Endodermal cell (in vitro differentiated cells): ENCODE data around the gene HAUS8. TPM values are rescaled to one million over a fixed set of nuclear protein-coding genes. Genes with fewer than 3 reads are reported as not detected.
A peak's percentile ranks its signal among the peaks of the same experiment; 100 is the strongest.

Experiments
- DNase-seq: peaks from one replicate; pipeline ENCODE4 v3.0.0-alpha.2; 2017
- H3K27ac ChIP-seq: 2 replicates; pipeline ENCODE4 v1.5.1; 2013; ENCODE audit warnings: mild to moderate bottlenecking, low read depth, low read length, moderate library complexity
- H3K27me3 ChIP-seq: 2 replicates; pipeline ENCODE4 v1.6.1; 2013; ENCODE audit warnings: mild to moderate bottlenecking, low read length, moderate library complexity; ENCODE audit not compliant: insufficient read depth, control insufficient read depth, poor library complexity, severe bottlenecking
- H3K36me3 ChIP-seq: 2 replicates; pipeline ENCODE4 v1.7.0; 2013; ENCODE audit warnings: mild to moderate bottlenecking, low read length, moderate library complexity; ENCODE audit not compliant: control insufficient read depth, insufficient read depth
- H3K4me1 ChIP-seq: one replicate; pipeline ENCODE4 v1.7.0; 2013; ENCODE audit warnings: low read length; ENCODE audit not compliant: control insufficient read depth, insufficient read depth
- H3K4me3 ChIP-seq: 2 replicates; pipeline ENCODE4 v1.5.1; 2013; ENCODE audit warnings: mild to moderate bottlenecking, low read length, moderate library complexity
- H3K9ac ChIP-seq: 2 replicates; pipeline ENCODE4 v1.6.1; 2013; ENCODE audit warnings: mild to moderate bottlenecking, low read length, moderate library complexity; ENCODE audit not compliant: poor library complexity, severe bottlenecking; ENCODE audit errors: extremely low read depth
- H3K9me3 ChIP-seq: 2 replicates; pipeline ENCODE4 v1.6.1; 2013; ENCODE audit warnings: mild to moderate bottlenecking, low read length, moderate library complexity; ENCODE audit not compliant: control insufficient read depth
- H3K27ac Mint-ChIP-seq: 2 replicates; pipeline ENCODE4 v1.8.0; 2020; ENCODE audit warnings: mixed read lengths
- H3K27me3 Mint-ChIP-seq: 2 replicates; pipeline ENCODE4 v1.8.0; 2021; ENCODE audit warnings: mild to moderate bottlenecking, mixed read lengths; ENCODE audit not compliant: insufficient read depth
- H3K36me3 Mint-ChIP-seq: 2 replicates; pipeline ENCODE4 v1.8.0; 2020; ENCODE audit warnings: low read depth, mixed read lengths
- H3K4me1 Mint-ChIP-seq: 2 replicates; pipeline ENCODE4 v1.8.0; 2020; ENCODE audit warnings: mixed read lengths
- H3K4me3 Mint-ChIP-seq: 2 replicates; pipeline ENCODE4 v1.8.0; 2020; ENCODE audit warnings: mild to moderate bottlenecking, moderate library complexity, mixed read lengths
- H3K9me3 Mint-ChIP-seq: 2 replicates; pipeline ENCODE4 v1.8.0; 2020; ENCODE audit warnings: mild to moderate bottlenecking, mixed read lengths
- CTCF ChIP-seq: fragments of 200-600 bp; sonication (generic); conservative IDR thresholded peaks from 2 replicates; pipeline ENCODE4 v1.5.0; 2021; ENCODE audit warnings: antibody characterized with exemption, mild to moderate bottlenecking
- WGBS, 2 experiments: methylation state at CpG; one replicate each; pipeline versions ENCODE4 v1.1.5 to v1.1.7; 2013; ENCODE audit warnings: missing lambda C conversion rate in 2 of 2, mixed read lengths in 1 of 2; ENCODE audit not compliant: insufficient coverage in 1 of 2, insufficient read length in 1 of 2; 5-methylcytosine and 5-hydroxymethylcytosine counted together
- long read RNA-seq, 4 experiments: library from polyadenylated mRNA in 2 of 4; library from RNA in 1 of 4; library from capped mRNA in 1 of 4; stranded (forward) in 3 of 4; unstranded in 1 of 4; transcript quantifications; one replicate each; pipeline ENCODE4 v2.0.0, GENCODE V29; 2020 to 2021; ENCODE audit warnings: inconsistent platforms in 1 of 4
- polyA plus RNA-seq, 2 experiments: library from polyadenylated mRNA; stranded (reverse); fragments of 50-300 nt; gene quantifications; one replicate each; pipeline ENCODE4 v1.2.3, GENCODE V29; 2013
- total RNA-seq, 2 donors: library from RNA; stranded (reverse); fragmentation: NEBNext Ultra II Directional in 1 of 2; extraction: Animal tissue kit (Norgen Biotek cat#: 25700) in 1 of 2; gene quantifications; 2 replicates in 1 of 2; 3 replicates in 1 of 2; pipeline ENCODE4 v1.2.1, GENCODE V29; 2021

HAUS8 gene
- 10 to 100 TPM; 19.4 to 19.9 TPM for total RNA-seq
- 26.3 TPM for polyA plus RNA-seq (2013, experiment 1 of 2)
- polyA plus RNA-seq (2013, experiment 2 of 2) = 17.7 TPM
- long read RNA-seq, experiment 1, partial matches to known transcripts = 4 of 6 reads
- long read RNA-seq, experiment 1, other reads (novel, unspliced or antisense) = 0 of 6 reads
- long read RNA-seq, experiment 2, transcript HAUS8-201 (11 exons, 1,568 nt) = major isoform, 11 of 33 reads
- long read RNA-seq, experiment 2, transcript HAUS8-202 (11 exons, 1,545 nt) = minor isoform, 5 of 33 reads
- long read RNA-seq, experiment 2, partial matches to known transcripts = 2 of 33 reads
- long read RNA-seq, experiment 2, other reads (novel, unspliced or antisense) = 14 of 33 reads
- long read RNA-seq, experiment 3, transcript HAUS8-201 (11 exons, 1,568 nt) = major isoform, 37 of 62 reads
- long read RNA-seq, experiment 3, transcript HAUS8-202 (11 exons, 1,545 nt) = minor isoform, 6 of 62 reads
- long read RNA-seq, experiment 3, partial matches to known transcripts = 1 of 62 reads
- long read RNA-seq, experiment 3, other reads (novel, unspliced or antisense) = 15 of 62 reads
- long read RNA-seq, experiment 4, transcript HAUS8-201 (11 exons, 1,568 nt) = major isoform, 10 of 18 reads
- long read RNA-seq, experiment 4, partial matches to known transcripts = 0 of 18 reads
- long read RNA-seq, experiment 4, other reads (novel, unspliced or antisense) = 4 of 18 reads

- Histone ChIP-seq H3K9me3 (no peaks in the 10 kb centered on the region), H3K4me1 (peaks cover 7% of the 10 kb centered on the region), H3K27ac (peak within 1 kb of the TSS; percentile 84), H3K27me3 (no peaks in the 10 kb centered on the region), H3K36me3 (peaks cover 24% of the 10 kb centered on the region), H3K4me3 (peak within 1 kb of the TSS; percentile 95), H3K9ac (peak within 1 kb of the TSS; percentile 91)
- WGBS, 2 experiments = 0% methylated on average over 17 to 103 of the region's 103 CpGs
- H3K36me3 Mint-ChIP-seq = peaks cover 21% of the 10 kb centered on the region
- peaks cover 25% of the 10 kb centered on the region for H3K4me1 Mint-ChIP-seq
- peak within 1 kb of the TSS; percentile 99 for H3K27ac Mint-ChIP-seq
- no peaks in the 10 kb centered on the region for H3K9me3 Mint-ChIP-seq
- no peaks in the 10 kb centered on the region for H3K27me3 Mint-ChIP-seq
- TF ChIP-seq CTCF = no peak
- peak; percentile 100 for DNase-seq
- peak within 1 kb of the TSS; percentile 93 for H3K4me3 Mint-ChIP-seq
Measured at GRCh38 chr19:17075035-17075863, at the start of gene HAUS8, which contains the start of gene MYO9B. Gene HAUS8 (minus strand): TSS chr19:17075452. CDS start chr19:17075422, 30 bp downstream. Gene MYO9B (plus strand): TSS chr19:17075777. CDS start chr19:17101718, 25,941 bp downstream.

- Histone ChIP-seq H3K9me3 (no peaks in the 10 kb centered on the region), H3K4me1 (no peaks in the 10 kb centered on the region), H3K36me3 (peaks cover 5% of the 10 kb centered on the region), H3K27ac (no peak overlapping the region), H3K9ac (no peak overlapping the region), H3K4me3 (no peak overlapping the region), H3K27me3 (no peaks in the 10 kb centered on the region)
- no peak for TF ChIP-seq CTCF
- Mint-ChIP-seq H3K9me3 (no peaks in the 10 kb centered on the region), H3K4me1 (peaks cover 11% of the 10 kb centered on the region), H3K4me3 (no peak overlapping the region), H3K27me3 (no peaks in the 10 kb centered on the region), H3K36me3 (peaks cover 33% of the 10 kb centered on the region), H3K27ac (no peak overlapping the region)
- no peak for DNase-seq
- WGBS, 2 experiments = 100% methylated on average over 1 of the region's 1 CpG
Measured at GRCh38 chr19:17124025-17124424, 48.8 kb upstream of the HAUS8 start.

- Mint-ChIP-seq H3K4me1 (peaks cover 11% of the 10 kb centered on the region), H3K27ac (no peak overlapping the region), H3K27me3 (no peaks in the 10 kb centered on the region), H3K36me3 (peaks cover 31% of the 10 kb centered on the region), H3K9me3 (no peaks in the 10 kb centered on the region), H3K4me3 (no peak overlapping the region)
- Histone ChIP-seq H3K36me3 (peaks cover 6% of the 10 kb centered on the region), H3K4me1 (no peaks in the 10 kb centered on the region), H3K9me3 (no peaks in the 10 kb centered on the region), H3K4me3 (no peak overlapping the region), H3K27ac (no peak overlapping the region), H3K9ac (no peak overlapping the region), H3K27me3 (no peaks in the 10 kb centered on the region)
- 92 to 100% methylated on average over 2 of the region's 2 CpGs for WGBS, 2 experiments
- no peak for TF ChIP-seq CTCF
- no peak for DNase-seq
Measured at GRCh38 chr19:17123041-17123440, 47.8 kb upstream of the HAUS8 start.
